Renal cortical epithelial cell (primary cell): ENCODE results near the gene COPS2. TPM values are rescaled to one million over a fixed set of nuclear protein-coding genes. Genes with fewer than 3 reads are reported as not detected.
A peak's percentile ranks its signal among the peaks of the same experiment; 100 is the strongest.
"Not testable (repeated sequence)": the region's sequence is repeated elsewhere in the genome, so short reads cannot be mapped to it uniquely, and the experiment has no call there.

Experiments used
- DNase-seq: peaks from one replicate; pipeline ENCODE4 v3.0.0-alpha.2; 2011; ENCODE audit warnings: low read depth
- total RNA-seq: library from RNA; depleted of rRNA; stranded (reverse); fragments of >200 nt; gene quantifications from 2 replicates; pipeline ENCODE4 v1.2.3, GENCODE V29; 2014

COPS2 gene
- total RNA-seq = 66.0 and 111 TPM in 2 replicates

DNA sequence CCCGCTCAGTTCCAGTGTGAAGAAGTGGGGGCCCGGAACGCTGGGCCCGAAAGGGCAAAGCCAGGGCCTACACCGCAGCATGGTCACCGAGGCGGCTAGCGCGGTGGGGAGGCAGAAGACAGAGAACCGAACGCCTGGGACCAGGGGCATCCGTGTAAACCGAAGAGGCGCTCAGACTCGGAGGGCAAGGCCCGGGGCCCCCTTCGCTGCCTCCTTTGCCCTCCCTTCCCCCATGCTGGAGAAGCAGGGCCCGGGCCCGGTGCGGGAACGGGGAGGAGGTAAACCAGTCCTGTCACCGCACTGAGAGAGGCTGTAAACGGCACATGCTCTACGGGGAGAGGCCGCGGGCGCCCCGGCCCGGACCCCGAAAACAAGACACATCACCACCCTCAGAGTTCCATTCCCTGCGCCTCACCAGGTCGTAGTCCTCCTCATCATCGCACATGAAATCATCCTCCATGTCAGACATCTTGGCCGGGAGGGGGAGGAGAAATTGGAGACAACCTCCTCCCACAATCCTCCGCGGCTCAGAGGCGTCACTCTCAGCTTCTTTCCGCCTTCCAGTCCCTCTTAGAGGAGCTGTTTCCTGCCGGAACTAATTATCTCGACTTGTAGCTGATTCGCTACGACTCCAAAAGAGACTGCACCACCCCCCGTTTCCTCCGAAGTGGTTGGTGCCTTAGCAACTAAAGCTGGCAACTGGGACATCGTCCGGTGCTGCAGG, at the start of gene COPS2:
COPS2 (minus strand) TSS at position 490 of the 724 bp plus-strand sequence; CDS start at position 469, 21 bp downstream.
- peak; percentile 99 for DNase-seq

DNA sequence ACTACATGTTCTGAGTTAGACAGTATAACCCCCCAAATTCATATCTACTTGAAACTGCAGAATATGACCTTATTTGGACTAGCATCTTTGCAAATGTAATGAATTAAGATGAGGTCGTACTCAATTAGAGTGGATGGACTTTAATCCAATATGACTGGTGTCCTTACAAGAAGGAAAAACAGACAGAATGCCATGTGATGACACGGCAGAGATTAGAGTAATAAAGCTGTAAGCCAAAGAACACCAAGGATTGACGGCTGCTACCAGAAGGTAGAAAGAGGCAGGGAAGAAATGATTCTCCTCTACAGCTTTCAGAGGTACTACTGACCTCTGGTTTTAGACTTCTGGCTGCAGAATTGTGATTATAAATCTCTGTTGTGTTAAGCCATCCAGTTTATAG, 44.9 kb upstream of the COPS2 start:
- DNase-seq = no peak

DNA sequence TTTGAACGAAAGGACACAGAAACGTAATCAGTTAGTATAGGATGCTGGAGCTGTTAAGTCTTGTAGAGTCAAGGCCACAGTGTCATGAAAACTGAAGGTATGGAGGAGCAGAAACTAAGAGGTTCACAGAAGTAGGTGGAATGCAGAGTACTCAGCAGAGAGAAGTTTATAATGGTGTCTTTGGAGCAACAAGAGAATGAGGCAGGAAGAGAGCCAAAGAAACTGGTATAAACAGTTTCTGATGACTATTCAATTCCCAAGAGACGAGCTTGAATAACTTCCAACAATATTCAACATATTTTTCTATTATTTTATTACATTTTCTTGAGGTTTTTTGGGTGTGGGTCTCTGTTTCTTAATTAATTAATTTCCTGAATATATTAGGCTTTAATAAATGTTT, 44.3 kb upstream of the COPS2 start:
- DNase-seq = no peak

- peak; percentile 37 for DNase-seq
These were observed 41.5 kb upstream of the COPS2 start for GRCh38 chr15:49196856-49197255.

GRCh38 chr15:49191892-49192291, 36.5 kb upstream of the COPS2 start:
- no peak for DNase-seq

DNA sequence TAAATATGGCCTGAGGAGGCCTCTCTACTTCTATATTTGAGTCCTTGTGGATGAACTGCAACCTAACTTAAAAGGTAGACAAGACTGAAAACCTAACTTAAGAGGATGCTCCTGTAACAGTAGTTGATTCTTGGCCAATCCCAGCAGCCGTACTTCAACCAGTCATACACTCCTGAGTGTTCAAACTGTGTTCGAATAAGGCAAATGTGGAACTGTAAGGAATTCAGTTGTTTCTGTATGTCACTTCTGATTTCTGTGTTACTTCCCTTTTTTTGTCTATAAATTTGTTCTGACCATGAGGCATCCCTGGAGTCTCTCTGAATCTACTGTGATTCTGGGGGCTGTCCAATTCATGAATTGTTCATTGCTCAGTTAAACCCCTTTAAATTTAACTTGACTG, 35.2 kb upstream of the COPS2 start:
- DNase-seq = no peak

DNA sequence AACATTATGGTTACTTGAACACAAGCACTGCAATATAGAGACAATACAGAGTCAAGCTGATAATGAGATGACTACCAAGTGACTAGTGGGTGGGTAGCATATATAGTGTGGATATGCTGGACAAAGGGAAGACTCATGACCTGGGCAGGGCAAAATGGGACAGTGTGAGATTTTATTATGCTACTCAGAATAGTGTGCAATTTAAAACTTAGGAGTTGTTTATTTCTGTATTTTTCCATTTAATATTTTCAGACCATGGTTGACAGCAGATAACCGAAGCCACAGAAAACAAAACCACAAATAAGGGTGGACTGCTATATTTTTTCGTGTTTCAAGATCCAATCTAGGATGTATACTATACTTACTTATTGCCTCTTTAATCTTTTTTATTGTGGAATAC, 34.2 kb upstream of the COPS2 start:
- DNase-seq = no peak

DNA sequence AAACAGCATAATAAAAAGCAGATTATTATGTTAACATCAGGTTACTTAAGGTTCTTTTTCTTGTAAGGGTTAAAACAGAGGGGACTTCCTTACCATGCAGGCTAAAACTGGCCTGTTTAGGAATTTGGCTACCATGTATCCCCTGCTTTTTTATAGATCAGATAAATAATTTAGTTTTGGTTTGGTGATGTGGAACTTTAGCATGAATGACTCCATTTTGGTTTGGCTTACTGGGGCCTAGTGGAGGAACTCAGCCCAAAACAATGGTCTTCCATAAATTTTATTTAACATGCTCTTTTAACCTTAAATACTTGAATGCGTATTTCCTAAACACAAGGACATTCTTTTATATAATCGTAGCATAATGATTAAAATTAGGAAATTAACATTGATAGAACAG, 33.5 kb upstream of the COPS2 start:
- no peak for DNase-seq

- peak; percentile 42 for DNase-seq
These were observed 32.3 kb upstream of the COPS2 start for GRCh38 chr15:49187549-49188245.

DNA sequence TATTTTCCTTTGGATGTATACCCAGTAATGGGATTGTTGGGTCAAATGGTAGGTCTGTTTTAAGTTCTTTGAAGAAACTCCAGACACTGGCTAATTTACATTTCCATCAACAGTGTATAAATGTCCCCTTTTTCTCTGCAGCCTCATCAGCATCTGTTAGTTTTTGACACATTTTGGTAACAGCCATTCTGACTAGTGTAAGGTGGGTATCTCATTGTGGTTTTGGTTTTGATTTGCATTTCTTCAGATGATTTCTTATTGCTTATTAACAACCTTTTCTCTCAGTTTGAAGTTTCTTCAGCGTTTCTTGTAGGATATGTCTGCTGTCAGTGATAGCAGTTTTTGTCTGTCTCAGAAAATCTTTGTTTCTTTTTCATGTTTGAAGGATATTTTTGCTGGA, 30.1 kb upstream of the COPS2 start:
- no peak for DNase-seq

DNA sequence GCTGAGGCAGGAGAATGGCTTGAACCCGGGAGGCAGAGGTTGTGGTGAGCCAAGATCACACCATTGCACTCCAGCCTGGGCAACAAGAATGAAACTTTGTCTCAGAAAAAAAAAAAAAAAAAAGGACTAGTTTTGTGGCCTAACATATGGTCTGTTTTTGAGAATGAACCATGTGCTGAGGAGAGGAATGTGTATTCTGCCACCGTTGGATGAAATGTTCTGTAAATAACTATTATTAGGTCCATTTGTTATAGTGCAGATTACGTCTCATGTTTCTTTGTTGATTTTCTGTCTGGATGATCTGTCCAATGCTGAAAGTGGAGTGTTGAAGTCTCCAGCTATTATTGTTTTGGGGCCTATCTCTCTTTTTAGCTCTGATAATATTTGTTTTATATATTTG, 28.3 kb upstream of the COPS2 start:
- not testable (repeated sequence) for DNase-seq

- DNase-seq = no peak
These were observed 26.7 kb upstream of the COPS2 start for GRCh38 chr15:49182128-49182527.

- DNase-seq = no peak
These were observed 24.2 kb upstream of the COPS2 start for GRCh38 chr15:49179433-49180190.

DNA sequence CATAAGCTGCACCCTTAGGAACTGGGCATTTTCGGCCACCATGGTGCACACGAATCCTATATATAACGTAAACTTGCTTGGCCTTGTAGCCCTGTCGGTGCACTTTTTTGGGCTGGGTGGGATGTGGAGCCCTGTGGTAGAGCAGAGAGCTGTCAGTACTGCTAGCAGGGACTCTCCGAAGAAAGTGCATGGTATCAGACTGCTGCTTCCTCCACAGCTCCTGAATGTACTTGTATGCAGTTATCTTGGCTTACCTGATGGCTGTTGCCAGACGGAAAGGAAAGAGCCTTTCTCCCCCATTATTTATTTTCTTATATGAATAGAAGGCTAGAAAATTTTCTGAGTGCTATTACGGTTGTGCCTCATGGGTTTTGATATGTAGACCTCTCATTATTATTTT, 23.1 kb upstream of the COPS2 start:
- no peak for DNase-seq

GRCh38 chr15:49175582-49176397, 20.4 kb upstream of the COPS2 start:
- not testable (repeated sequence) for DNase-seq

GRCh38 chr15:49174902-49175301, 19.5 kb upstream of the COPS2 start:
- no peak for DNase-seq

GRCh38 chr15:49171790-49172189, 16.4 kb upstream of the COPS2 start:
- no peak for DNase-seq

DNA sequence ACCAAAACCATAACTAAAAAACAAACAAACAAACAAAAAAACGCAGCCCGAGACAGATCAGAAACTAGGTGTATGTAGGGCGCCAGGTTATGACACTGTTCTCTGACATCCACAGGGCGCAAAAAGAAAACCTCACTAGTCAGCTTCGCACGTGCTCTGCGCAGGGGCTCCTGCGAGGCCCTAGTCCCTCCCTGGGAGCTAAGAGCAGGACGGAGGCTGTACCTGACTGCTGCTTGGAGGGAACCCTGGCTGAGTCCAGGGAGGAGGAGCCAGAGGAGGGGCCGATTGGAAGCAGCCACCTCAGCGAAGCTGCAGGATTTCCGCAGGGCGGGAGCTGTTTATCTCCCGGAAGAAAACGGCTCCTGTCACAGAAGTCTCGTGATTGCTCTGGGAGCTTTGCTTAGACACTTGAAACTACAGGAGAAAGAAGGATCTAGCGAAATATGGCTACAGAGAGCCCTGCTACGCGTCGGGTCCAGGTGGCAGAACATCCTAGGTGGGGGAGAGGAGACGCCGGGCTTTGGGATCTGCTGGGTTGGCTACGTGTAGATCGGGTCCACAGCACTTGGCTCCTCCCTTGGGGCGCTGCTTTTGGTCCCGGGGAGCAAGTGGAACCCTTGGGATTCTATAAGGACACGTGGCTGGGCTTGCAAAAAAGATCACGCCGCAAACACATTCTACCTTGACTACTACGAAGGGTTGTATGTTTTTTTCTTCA, 14.6 kb upstream of the COPS2 start, which contains the start of gene GALK2:
GALK2 (plus strand) TSS at position 368 of the 718 bp plus-strand sequence; CDS start at position 444, 76 bp downstream.
- DNase-seq = peak; percentile 88

DNA sequence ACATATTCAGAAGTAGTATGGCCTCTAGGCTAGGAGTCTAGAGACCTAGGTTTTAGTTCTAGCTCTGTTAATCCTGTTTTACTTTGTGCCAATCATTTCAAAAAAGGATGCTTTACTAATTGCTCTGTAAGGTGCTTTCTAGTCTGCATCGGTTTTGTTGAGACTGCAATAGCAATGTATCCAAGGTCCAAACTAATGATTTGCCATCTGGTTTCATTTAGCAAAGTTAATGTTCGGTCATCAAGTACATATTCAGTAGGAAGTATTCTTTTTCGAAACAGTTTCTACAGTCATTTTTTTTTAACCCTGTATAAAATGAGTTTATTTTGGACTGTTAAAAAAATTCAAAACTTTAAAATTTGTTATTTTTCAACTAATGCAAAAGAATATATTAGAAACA, 12.6 kb upstream of the COPS2 start:
- DNase-seq = no peak

- no peak for DNase-seq
These were observed 9.5 kb upstream of the COPS2 start for GRCh38 chr15:49164865-49165264.

- DNase-seq = no peak
These were observed 8.3 kb upstream of the COPS2 start for GRCh38 chr15:49163678-49164077.
